NCI-H446 (cell line): ENCODE measurements around the gene RERG.
"Not testable (repeated sequence)": the region's sequence is repeated elsewhere in the genome, so short reads cannot be mapped to it uniquely, and the experiment has no call there.

Experiments used
- DNase-seq, 2 experiments: peaks; one replicate each; lab custom pipeline; 2025; lab: John Stamatoyannopoulos, UW

Gene RERG, protein sequence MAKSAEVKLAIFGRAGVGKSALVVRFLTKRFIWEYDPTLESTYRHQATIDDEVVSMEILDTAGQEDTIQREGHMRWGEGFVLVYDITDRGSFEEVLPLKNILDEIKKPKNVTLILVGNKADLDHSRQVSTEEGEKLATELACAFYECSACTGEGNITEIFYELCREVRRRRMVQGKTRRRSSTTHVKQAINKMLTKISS

GRCh38 chr12:15220915-15221885, at the start of gene RERG:
RERG (minus strand) TSS chr12:15221417; CDS start chr12:15217489, 3,928 bp downstream.
- DNase-seq, result peak; percentile 59 to 89

GRCh38 chr12:15270591-15270990, 49.4 kb upstream of the RERG start:
- no peak for DNase-seq

DNA sequence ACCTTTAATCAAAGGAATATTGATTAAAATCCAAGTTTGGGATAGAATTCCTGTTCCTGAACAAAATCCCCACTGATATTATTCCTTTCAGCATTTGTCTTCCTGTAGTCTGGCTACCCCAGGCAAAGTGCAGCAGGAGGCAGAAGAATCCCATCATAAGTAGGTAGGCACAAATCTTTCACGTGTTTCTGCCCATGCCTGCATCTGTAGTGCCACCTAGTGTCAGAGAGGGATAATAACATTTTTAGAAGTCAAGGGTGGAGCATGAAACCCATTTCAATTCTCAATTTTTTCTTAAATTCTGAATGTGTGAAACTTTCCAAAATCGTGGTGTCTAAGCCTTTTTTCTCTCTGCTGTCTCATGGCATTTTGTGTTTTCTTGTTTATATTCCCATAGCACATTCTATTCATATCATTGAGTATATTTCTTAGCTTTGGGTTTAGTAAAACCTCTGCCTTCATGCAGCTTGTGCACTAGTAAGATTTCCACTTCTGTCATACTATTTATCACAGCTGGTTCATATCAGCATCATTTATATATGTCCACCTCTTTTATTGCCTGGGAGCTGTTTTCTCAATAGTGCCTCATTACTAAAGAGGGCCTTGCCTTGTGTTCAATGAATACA, 47.8 kb upstream of the RERG start:
- peak; percentile 42 to 80 for DNase-seq

DNA sequence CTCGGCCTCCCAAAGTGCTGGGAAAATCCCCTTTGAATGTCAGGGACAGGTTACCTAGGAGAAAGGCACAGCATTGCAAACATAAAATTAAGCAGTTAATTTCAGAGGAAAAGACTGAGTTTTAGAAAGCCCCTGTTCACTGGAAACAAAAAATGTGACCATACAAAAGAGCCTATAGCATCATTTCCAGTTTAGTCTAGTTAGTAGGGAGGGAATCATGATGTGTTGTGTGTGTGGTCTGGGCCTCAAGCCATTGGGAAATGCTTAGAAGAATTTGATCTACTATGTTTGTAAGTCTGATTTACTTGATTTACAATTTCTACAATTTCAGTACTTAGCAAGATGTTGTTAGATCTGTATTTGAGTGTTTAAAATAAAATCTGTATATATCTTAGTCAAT, 47.1 kb upstream of the RERG start:
- DNase-seq, result no peak

GRCh38 chr12:15265875-15266274, 44.7 kb upstream of the RERG start:
- no peak for DNase-seq

DNA sequence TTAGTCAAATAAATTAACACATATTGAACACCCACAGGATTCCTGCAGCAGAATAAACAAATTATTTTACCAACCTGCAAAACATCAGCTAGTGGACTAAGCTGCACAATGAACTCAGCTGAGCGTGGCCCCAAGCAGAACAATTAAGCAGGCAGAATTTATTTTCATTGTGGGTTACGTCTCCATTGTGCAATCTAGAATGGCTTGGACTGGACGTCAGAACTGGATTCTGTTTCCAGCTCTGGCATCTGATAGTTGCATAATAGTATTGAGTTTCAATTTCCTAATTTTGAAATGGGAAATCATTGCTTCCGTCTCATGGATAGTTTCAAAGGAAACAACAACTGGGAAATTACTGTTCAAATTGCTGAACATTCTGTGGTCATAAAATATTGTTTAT, 35.5 kb upstream of the RERG start:
- DNase-seq, result no peak

- no peak for DNase-seq
Observed at GRCh38 chr12:15253990-15254389, 32.8 kb upstream of the RERG start.

- no peak for DNase-seq
Observed at GRCh38 chr12:15244926-15245325, 23.7 kb upstream of the RERG start.

DNA sequence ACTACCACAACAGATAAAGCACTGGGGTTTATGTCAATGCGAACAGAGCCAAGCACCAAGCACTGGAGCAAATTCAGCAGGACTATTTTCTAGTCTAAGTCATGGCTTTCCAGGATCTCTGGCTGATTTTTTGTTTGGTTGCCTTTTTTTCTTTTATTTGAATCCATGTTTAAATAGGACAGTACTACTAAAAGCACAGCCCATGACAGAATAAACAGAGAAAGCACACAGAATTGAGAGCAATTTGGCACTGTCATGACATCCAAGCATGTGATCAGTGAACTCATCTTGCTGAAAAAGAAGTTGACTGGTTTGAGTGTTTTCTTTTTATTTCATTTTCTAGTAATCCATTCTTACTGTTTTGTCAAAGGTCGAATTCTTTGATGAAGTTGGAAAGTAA, 23.1 kb upstream of the RERG start:
- DNase-seq, result no peak

GRCh38 chr12:15243102-15243501, 21.9 kb upstream of the RERG start:
- no peak for DNase-seq

- DNase-seq, result no peak
Observed at GRCh38 chr12:15240898-15241297, 19.7 kb upstream of the RERG start.

GRCh38 chr12:15234508-15234907, 13.3 kb upstream of the RERG start:
- no peak for DNase-seq

- DNase-seq, result no peak
Observed at GRCh38 chr12:15234011-15234410, 12.8 kb upstream of the RERG start.

DNA sequence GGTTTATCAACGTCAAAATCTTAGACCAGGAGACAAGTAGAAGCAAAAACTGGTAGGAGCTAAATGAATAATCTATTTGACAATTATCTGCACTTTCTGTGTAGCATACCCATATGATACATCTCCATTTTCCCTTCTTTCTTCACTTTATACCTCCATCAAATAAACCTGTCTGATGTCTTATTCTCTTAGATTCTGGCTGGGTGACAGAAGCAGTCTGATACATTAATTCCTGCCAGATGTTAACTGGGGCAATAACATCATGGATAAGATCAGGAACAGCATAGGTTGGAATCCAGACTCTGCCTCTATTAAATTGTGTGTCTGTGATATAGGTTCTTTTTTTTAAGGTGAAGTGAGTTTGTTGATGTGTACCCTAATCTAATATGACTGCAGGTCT, 11.7 kb upstream of the RERG start:
- DNase-seq, result no peak

DNA sequence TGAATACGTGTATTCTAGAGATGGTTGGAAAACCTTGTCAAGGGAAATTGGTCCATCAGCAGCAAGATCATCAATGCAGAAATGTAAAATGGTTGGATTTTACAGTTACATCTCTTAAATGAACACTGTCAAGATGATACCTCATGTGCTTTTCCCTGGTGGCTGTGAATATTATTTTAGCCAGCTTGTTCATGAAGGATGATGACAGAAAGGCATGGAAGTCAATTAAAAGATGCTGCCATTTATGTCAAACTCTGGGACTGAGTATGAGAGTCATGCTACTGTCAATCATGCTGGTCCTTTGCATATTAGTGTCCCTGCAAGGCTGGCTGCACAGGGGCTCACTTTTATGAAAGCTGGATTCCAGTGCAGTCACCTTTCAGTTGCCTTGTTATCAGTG, 10.3 kb upstream of the RERG start:
- no peak for DNase-seq

DNA sequence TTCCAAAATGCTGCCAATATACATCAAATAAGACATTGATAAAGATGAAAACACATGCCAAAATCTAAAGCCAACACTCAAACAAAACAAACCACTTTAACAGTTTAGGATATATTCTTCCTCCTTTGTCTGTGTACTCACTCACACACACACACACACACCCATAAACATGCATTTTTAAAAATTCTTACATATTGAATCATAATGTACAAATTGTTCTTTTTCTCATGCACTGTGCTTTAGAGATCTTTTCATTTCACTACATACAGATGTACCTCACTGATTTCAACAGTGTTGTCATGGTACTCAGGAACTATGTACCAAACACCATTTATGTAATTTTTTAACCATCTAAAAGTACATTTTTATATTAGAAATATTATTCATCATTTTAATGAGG, 9.5 kb upstream of the RERG start:
- no peak for DNase-seq

- DNase-seq, result no peak
Observed at GRCh38 chr12:15230137-15230536, 8.9 kb upstream of the RERG start.

GRCh38 chr12:15227004-15227679, 5.9 kb upstream of the RERG start:
- DNase-seq, result peak; percentile 10 to 64

DNA sequence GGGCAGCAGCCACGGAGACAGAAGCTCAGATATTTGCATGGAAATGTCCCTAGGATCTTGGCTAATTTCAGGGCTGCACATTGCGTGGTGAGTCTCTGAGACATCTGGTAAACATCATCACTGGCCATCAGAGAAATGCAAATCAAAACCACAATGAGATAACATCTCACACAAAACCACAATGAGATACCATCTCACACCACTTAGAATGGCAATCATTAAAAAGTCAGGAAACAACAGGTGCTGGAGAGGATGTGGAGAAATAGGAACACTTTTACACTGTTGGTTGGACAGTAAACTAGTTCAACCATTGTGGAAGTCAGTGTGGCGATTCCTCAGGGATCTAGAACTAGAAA, 4.6 kb upstream of the RERG start:
- DNase-seq, result not testable (repeated sequence)

DNA sequence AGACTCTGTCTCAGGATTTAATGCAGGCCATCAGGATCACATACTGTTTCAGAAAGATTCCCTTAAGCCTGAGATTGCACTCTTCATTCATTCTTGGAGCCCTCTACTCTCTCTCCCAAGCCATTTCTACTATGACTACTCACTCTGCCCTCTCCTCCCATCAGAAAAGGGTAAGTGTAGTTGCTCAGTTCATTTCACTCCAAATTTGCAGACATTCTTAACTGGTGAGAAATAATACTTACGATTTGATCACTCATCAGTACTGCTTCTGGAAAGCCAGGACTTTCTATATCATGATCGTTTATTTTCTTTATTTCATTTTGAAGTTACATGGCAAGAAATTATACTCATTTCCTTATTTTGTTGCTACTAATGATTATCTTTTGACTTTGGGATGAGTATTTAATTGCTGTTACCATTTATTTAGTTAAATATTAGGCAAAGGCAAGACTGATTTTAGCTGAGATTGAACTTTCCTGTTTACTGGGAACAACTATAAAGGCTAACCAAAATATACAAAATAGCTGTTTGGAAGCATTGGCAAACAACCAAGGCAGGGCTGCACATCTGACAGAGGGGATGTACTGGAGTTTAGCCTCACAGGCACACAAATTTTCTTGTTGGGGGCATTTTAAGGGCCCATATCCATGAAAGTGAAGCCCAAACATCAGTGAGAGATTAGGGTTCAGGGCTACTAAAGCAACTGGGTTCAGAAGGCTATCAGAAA, 4.1 kb upstream of the RERG start:
- DNase-seq, result no peak

DNA sequence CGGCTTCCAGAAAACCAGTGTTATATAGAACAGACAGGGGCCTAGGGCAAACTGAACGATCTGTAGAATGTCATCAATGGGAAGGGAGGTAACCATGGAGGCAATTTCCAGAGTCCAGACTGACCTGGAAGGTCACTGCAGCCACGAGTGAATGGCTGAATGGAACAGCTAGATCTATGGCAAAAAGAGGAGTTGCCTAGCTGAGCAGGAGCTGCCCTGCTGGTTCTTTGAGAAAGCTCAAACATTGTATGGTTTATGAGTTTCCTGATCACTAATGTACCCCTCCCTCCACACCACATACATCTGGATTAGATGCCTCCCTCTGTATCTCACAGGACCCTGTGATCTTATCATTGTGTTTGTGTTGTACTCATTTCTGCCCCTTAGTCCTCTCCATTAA, 1.0 kb upstream of the RERG start:
- no peak for DNase-seq

DNA sequence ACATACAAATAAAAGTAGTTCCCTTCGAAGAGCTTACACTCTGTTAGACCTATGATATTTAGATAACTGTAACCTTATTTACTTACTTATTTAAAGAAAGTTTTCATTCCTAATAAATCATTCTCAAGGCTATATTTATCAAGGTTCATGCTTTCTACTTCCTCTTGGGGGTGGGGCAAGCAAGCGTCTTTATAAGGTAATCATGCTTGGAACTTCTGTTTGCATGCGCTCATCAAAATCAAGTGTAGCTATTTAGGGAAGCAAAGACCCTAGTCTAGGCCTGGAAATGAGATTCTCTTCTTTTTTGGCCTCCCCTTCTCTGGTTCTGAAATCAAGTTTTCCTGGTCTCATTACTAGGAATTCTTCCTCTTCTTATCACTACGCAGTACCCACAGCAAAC, 766 bp downstream of the RERG start:
- no peak for DNase-seq
